ENCODE data around the gene EPM2AIP1.

DNA sequence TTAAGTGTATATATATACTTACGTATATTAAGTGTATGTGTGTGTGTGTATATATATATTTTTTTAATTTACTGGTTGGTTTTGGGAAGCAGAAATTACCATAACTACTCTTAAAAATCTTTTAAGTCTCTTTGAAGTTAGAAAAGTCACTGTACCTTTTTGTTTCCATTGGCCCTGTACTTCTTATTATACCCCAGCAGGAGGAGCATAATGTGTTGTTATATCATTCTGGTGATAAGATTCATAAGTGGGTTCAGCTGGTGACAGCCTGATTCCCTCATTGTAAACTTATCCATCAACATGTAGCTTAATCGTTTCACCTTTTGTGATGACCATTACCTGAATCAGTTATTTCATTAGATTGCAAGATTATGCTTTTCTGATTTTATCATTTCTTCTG, 31.2 kb upstream of the EPM2AIP1 start:
- TF ChIP-seq REST (IDR thresholded peaks at IDR 0.05; ENCODE audit: low read depth): no peak
- no peak for TF ChIP-seq POLR2AphosphoS5 (IDR thresholded peaks at IDR 0.05; ENCODE audit: low read depth, low read length)
- TF ChIP-seq, protein P1, sequence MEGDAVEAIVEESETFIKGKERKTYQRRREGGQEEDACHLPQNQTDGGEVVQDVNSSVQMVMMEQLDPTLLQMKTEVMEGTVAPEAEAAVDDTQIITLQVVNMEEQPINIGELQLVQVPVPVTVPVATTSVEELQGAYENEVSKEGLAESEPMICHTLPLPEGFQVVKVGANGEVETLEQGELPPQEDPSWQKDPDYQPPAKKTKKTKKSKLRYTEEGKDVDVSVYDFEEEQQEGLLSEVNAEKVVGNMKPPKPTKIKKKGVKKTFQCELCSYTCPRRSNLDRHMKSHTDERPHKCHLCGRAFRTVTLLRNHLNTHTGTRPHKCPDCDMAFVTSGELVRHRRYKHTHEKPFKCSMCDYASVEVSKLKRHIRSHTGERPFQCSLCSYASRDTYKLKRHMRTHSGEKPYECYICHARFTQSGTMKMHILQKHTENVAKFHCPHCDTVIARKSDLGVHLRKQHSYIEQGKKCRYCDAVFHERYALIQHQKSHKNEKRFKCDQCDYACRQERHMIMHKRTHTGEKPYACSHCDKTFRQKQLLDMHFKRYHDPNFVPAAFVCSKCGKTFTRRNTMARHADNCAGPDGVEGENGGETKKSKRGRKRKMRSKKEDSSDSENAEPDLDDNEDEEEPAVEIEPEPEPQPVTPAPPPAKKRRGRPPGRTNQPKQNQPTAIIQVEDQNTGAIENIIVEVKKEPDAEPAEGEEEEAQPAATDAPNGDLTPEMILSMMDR (IDR thresholded peaks at IDR 0.05 in 2 of 3, conservative IDR thresholded peaks at IDR 0.05 in 1 of 3; ENCODE audit: borderline replicate concordance in 1 of 3, insufficient read depth in 1 of 3, low read depth in 2 of 3, low read length in 2 of 3): peak; percentile 38 to 42 (median 39); a peak in 4 of 6 replicates
